H9 (cell line): ENCODE data around the gene KIAA0825. TPM values are rescaled to one million over a fixed set of nuclear protein-coding genes. Genes with fewer than 3 reads are reported as not detected.

Experiments used
- DNase-seq: peaks from one replicate; pipeline ENCODE4 v3.0.0-alpha.2; 2017
- H2AFZ ChIP-seq: one replicate; pipeline ENCODE4 v1.6.1; 2013; ENCODE audit warnings: mild to moderate bottlenecking, low read length, control low read depth, moderate library complexity
- H2AK5ac ChIP-seq: 2 replicates; pipeline ENCODE4 v1.6.1; 2013; ENCODE audit warnings: low read length, control low read depth, mixed read lengths; ENCODE audit not compliant: insufficient read length
- H2BK120ac ChIP-seq: one replicate; pipeline ENCODE4 v1.6.1; 2013; ENCODE audit warnings: low read depth, mild to moderate bottlenecking, low read length, control low read depth, inconsistent platforms; ENCODE audit not compliant: poor library complexity, severe bottlenecking
- H2BK12ac ChIP-seq: 2 replicates; pipeline ENCODE4 v1.6.1; 2013; ENCODE audit warnings: low read length, control low read depth, mixed read lengths, low read depth; ENCODE audit not compliant: insufficient read length
- H2BK15ac ChIP-seq: 2 replicates; pipeline ENCODE4 v1.6.1; 2013; ENCODE audit warnings: low read depth, low read length, control low read depth
- H2BK20ac ChIP-seq: one replicate; pipeline ENCODE4 v1.6.1; 2013; ENCODE audit warnings: low read depth, mild to moderate bottlenecking, low read length, control low read depth, inconsistent platforms; ENCODE audit not compliant: poor library complexity, severe bottlenecking
- H2BK5ac ChIP-seq: 2 replicates; pipeline ENCODE4 v1.6.1; 2013; ENCODE audit warnings: low read length, control low read depth, mixed read lengths; ENCODE audit not compliant: insufficient read length
- H3K14ac ChIP-seq: 2 replicates; pipeline ENCODE4 v1.6.1; 2013; ENCODE audit warnings: low read length, control low read depth; ENCODE audit not compliant: insufficient read depth
- H3K18ac ChIP-seq: 2 replicates; pipeline ENCODE4 v1.6.1; 2013; ENCODE audit warnings: low read depth, mild to moderate bottlenecking, mixed read lengths, low read length, control low read depth; ENCODE audit not compliant: insufficient read length
- H3K23ac ChIP-seq: 2 replicates; pipeline ENCODE4 v1.6.1; 2013; ENCODE audit warnings: low read length, control low read depth, mixed read lengths, low read depth; ENCODE audit not compliant: insufficient read length
- H3K23me2 ChIP-seq: 2 replicates; pipeline ENCODE4 v1.6.1; 2013; ENCODE audit warnings: low read depth, mild to moderate bottlenecking, mixed read lengths, low read length, control low read depth; ENCODE audit not compliant: insufficient read length, poor library complexity, severe bottlenecking
- H3K27ac ChIP-seq: 2 replicates; pipeline ENCODE4 v1.5.1; 2013; ENCODE audit warnings: low read length, control low read depth, mixed read lengths, low read depth; ENCODE audit not compliant: insufficient read length
- H3K27me3 ChIP-seq: 2 replicates; pipeline ENCODE4 v1.6.1; 2013; ENCODE audit warnings: low read length, control low read depth, inconsistent platforms; ENCODE audit not compliant: insufficient read depth
- H3K4ac ChIP-seq: 2 replicates; pipeline ENCODE4 v1.6.1; 2013; ENCODE audit warnings: low read depth, mild to moderate bottlenecking, control low read depth, inconsistent platforms, low read length, moderate library complexity
- H3K4me1 ChIP-seq: 2 replicates; pipeline ENCODE4 v1.6.1; 2013; ENCODE audit warnings: low read length, control low read depth, inconsistent platforms; ENCODE audit not compliant: insufficient read depth
- H3K4me2 ChIP-seq: 2 replicates; pipeline ENCODE4 v1.6.1; 2013; ENCODE audit warnings: low read length, control low read depth, mixed read lengths; ENCODE audit not compliant: insufficient read length, insufficient read depth
- H3K56ac ChIP-seq: 2 replicates; pipeline ENCODE4 v1.6.1; 2013; ENCODE audit warnings: low read depth, mild to moderate bottlenecking, mixed read lengths, low read length, control low read depth; ENCODE audit not compliant: insufficient read length
- H3K79me1 ChIP-seq: 2 replicates; pipeline ENCODE4 v1.6.1; 2013; ENCODE audit warnings: low read depth, mild to moderate bottlenecking, moderate library complexity, low read length, control low read depth, inconsistent platforms; ENCODE audit not compliant: insufficient read depth, poor library complexity, severe bottlenecking
- H3K79me2 ChIP-seq: 2 replicates; pipeline ENCODE4 v1.6.1; 2013; ENCODE audit warnings: low read length, control low read depth, inconsistent platforms; ENCODE audit not compliant: insufficient read depth
- H3K9ac ChIP-seq: 2 replicates; pipeline ENCODE4 v1.6.1; 2013; ENCODE audit warnings: low read length, control low read depth, mixed read lengths; ENCODE audit not compliant: insufficient read length; ENCODE audit errors: extremely low read depth
- H3K9me3 ChIP-seq: one replicate; pipeline ENCODE4 v1.6.1; 2013; ENCODE audit warnings: low read depth, low read length, inconsistent platforms; ENCODE audit not compliant: control insufficient read depth
- H3T11ph ChIP-seq: one replicate; pipeline ENCODE4 v1.6.1; 2013; ENCODE audit warnings: mild to moderate bottlenecking, low read length, control low read depth, inconsistent platforms
- H4K20me1 ChIP-seq: one replicate; pipeline ENCODE4 v1.6.1; 2013; ENCODE audit not compliant: control insufficient read depth, insufficient read length, insufficient read depth
- H4K5ac ChIP-seq: 2 replicates; pipeline ENCODE4 v1.6.1; 2013; ENCODE audit warnings: low read depth, mild to moderate bottlenecking, mixed read lengths, low read length, control low read depth; ENCODE audit not compliant: insufficient read length
- H4K8ac ChIP-seq: replicated peaks from 2 replicates; pipeline ENCODE4 v1.6.1; 2013; ENCODE audit warnings: low read length, control low read depth, mixed read lengths, low read depth; ENCODE audit not compliant: insufficient read length
- H4K91ac ChIP-seq: 2 replicates; pipeline ENCODE4 v1.6.1; 2013; ENCODE audit warnings: low read depth, mild to moderate bottlenecking, moderate library complexity, mixed read lengths, low read length, control low read depth; ENCODE audit not compliant: insufficient read length
- H3K27ac Mint-ChIP-seq, 3 experiments: 2 replicates in 2 of 3; 3 replicates in 1 of 3; pipeline ENCODE4 v1.8.0; 2020 to 2021; ENCODE audit warnings: mixed read lengths in 3 of 3, mild to moderate bottlenecking in 1 of 3, moderate library complexity in 1 of 3
- H3K27me3 Mint-ChIP-seq: 2 replicates; pipeline ENCODE4 v1.8.0; 2021; ENCODE audit warnings: low read depth, mild to moderate bottlenecking, moderate library complexity, mixed read lengths
- H3K36me3 Mint-ChIP-seq, 3 experiments: 2 replicates in 2 of 3; 3 replicates in 1 of 3; pipeline ENCODE4 v1.8.0; 2020 to 2021; ENCODE audit warnings: low read depth in 3 of 3, mixed read lengths in 3 of 3; ENCODE audit not compliant: insufficient read depth in 1 of 3
- H3K4me1 Mint-ChIP-seq, 2 experiments: 2 replicates each; pipeline ENCODE4 v1.8.0; 2020; ENCODE audit warnings: mixed read lengths in 2 of 2
- H3K4me3 Mint-ChIP-seq, 2 experiments: 2 replicates in 1 of 2; 3 replicates in 1 of 2; pipeline ENCODE4 v1.8.0; 2020 to 2021; ENCODE audit warnings: mild to moderate bottlenecking in 2 of 2, mixed read lengths in 2 of 2, moderate library complexity in 1 of 2
- H3K9me3 Mint-ChIP-seq, 2 experiments: 2 replicates in 1 of 2; 3 replicates in 1 of 2; pipeline ENCODE4 v1.8.0; 2020; ENCODE audit warnings: mild to moderate bottlenecking in 2 of 2, mixed read lengths in 2 of 2, moderate library complexity in 1 of 2
- WGBS: extraction: QIAGEN DNeasy Blood & Tissue Kit; methylation state at CpG from one replicate; pipeline ENCODE4 v1.1.7; 2013; ENCODE audit warnings: missing lambda C conversion rate, low lambda C conversion rate, mixed read lengths; ENCODE audit not compliant: insufficient read length; ENCODE audit errors: extremely low coverage; 5-methylcytosine and 5-hydroxymethylcytosine counted together
- total RNA-seq: library from RNA; stranded (reverse); gene quantifications from 2 replicates; pipeline ENCODE4 v1.2.1, GENCODE V29; 2021
- TF ChIP-seq, protein P1 (sequence below): fragments of 200-600 bp; sonication (generic); conservative IDR thresholded peaks from 3 replicates; pipeline ENCODE4 v1.8.0; 2021; ENCODE audit warnings: antibody characterized with exemption, mild to moderate bottlenecking

KIAA0825 gene
- total RNA-seq, 1 experiment from 2014 or later, result 1.8 TPM

DNA sequence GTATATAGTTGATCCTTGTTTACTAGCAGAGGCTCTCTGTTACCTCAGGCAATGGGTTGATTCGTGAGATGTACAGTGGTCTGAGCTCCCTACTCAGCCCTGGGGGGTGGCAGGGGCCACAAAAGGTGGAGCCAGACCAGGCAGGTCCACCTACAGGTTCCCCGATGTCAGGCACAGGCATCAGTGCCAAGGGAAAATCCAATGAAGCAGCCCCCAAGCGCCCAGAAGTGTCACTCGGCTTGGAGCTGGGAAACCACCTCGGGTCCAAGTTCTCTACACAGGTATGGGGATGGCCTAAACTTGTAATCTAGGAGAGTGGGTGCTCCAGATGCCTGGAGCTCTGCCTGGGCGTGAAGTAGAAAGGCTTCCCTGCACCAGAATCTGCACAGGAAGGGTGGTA, 188.8 kb downstream of the KIAA0825 start:
- Histone ChIP-seq H3K56ac (no peak overlapping the region), H3K23ac (no peak overlapping the region), H3K14ac (no peak overlapping the region), H3K18ac (no peak overlapping the region), H3T11ph (no peak overlapping the region), H4K5ac (no peak overlapping the region), H4K20me1 (no peaks in the 10 kb centered on the region), H2BK5ac (no peak overlapping the region), H2BK12ac (no peak overlapping the region), H2AFZ (no peak overlapping the region), H3K9me3 (peaks cover 3% of the 10 kb centered on the region), H4K91ac (no peak overlapping the region), H3K4me2 (no peak overlapping the region), H2BK15ac (no peak overlapping the region), H3K4me1 (no peaks in the 10 kb centered on the region; the same call in 1 of the 2 replicates), H2BK20ac (no peak overlapping the region), H3K27me3 (no peaks in the 10 kb centered on the region), H3K27ac (no peak overlapping the region), H2BK120ac (no peak overlapping the region), H3K79me1 (no peaks in the 10 kb centered on the region), H3K79me2 (no peaks in the 10 kb centered on the region), H2AK5ac (no peak overlapping the region), H4K8ac (no peak overlapping the region), H3K23me2 (no peaks in the 10 kb centered on the region), H3K4ac (no peak overlapping the region), H3K9ac (no peak overlapping the region)
- H3K36me3 Mint-ChIP-seq, result peaks cover 0 to 5% (median 3%) of the 10 kb centered on the region in 3 experiments; a peak in 6 of 7 replicates
- H3K4me3 Mint-ChIP-seq, result no peak overlapping the region
- WGBS, result no CpG with 5 or more reads among the region's 6 CpGs
- H3K4me1 Mint-ChIP-seq, result peaks cover 12 to 17% of the 10 kb centered on the region in 2 experiments
- peaks cover 5 to 8% of the 10 kb centered on the region in 2 experiments for H3K9me3 Mint-ChIP-seq
- no peak for DNase-seq
- H3K27ac Mint-ChIP-seq, result no peak overlapping the region
- H3K27me3 Mint-ChIP-seq, result no peaks in the 10 kb centered on the region
- TF ChIP-seq, protein P1, sequence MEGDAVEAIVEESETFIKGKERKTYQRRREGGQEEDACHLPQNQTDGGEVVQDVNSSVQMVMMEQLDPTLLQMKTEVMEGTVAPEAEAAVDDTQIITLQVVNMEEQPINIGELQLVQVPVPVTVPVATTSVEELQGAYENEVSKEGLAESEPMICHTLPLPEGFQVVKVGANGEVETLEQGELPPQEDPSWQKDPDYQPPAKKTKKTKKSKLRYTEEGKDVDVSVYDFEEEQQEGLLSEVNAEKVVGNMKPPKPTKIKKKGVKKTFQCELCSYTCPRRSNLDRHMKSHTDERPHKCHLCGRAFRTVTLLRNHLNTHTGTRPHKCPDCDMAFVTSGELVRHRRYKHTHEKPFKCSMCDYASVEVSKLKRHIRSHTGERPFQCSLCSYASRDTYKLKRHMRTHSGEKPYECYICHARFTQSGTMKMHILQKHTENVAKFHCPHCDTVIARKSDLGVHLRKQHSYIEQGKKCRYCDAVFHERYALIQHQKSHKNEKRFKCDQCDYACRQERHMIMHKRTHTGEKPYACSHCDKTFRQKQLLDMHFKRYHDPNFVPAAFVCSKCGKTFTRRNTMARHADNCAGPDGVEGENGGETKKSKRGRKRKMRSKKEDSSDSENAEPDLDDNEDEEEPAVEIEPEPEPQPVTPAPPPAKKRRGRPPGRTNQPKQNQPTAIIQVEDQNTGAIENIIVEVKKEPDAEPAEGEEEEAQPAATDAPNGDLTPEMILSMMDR, result no peak
